SK-N-SH treated with all-trans-retinoic acid at 6 μM for 48 hours (cell line): ENCODE measurements around the gene SLC25A26.

Experiments
- ATAC-seq: fragments of 200-7000 bp; cut with Tn5 transposase; 3 replicates; pipeline ENCODE4 v1.9.1; 2020; ENCODE audit warnings: mild to moderate bottlenecking, moderate library complexity
- ARNTL ChIP-seq: fragments of 450-650 bp; formaldehyde crosslinking; IDR thresholded peaks from 2 replicates; pipeline ENCODE4 v1.5.0; 2020; ENCODE audit warnings: low read depth, mild to moderate bottlenecking, moderate library complexity, borderline replicate concordance
- CSDC2 ChIP-seq: fragments of 250-450 bp; sonication (Bioruptor Pico); IDR thresholded peaks from 2 replicates; pipeline ENCODE4 v1.5.0; 2020; ENCODE audit warnings: mild to moderate bottlenecking, moderate library complexity
- CSRNP3 ChIP-seq: fragments of 250-450 bp; sonication (Bioruptor Pico); IDR thresholded peaks from 2 replicates; pipeline ENCODE4 v1.5.1; 2021; ENCODE audit warnings: mild to moderate bottlenecking, moderate library complexity
- ESRRG ChIP-seq: fragments of 250-450 bp; sonication (Bioruptor Pico); IDR thresholded peaks from 2 replicates; pipeline ENCODE4 v1.6.1; 2021; ENCODE audit warnings: mild to moderate bottlenecking
- ISL1 ChIP-seq: fragments of 250-450 bp; sonication (Bioruptor Pico); IDR thresholded peaks from 2 replicates; pipeline ENCODE4 v2.1.2; 2022; ENCODE audit warnings: mild to moderate bottlenecking, moderate library complexity
- OSR1 ChIP-seq: fragments of 250-450 bp; sonication (Bioruptor Pico); IDR thresholded peaks from 2 replicates; pipeline ENCODE4 v1.8.0; 2022; ENCODE audit warnings: moderate library complexity, mild to moderate bottlenecking, inconsistent platforms
- PATZ1 ChIP-seq: fragments of 250-450 bp; sonication (Bioruptor Pico); IDR thresholded peaks from 2 replicates; pipeline ENCODE4 v1.8.0; 2020; ENCODE audit warnings: mild to moderate bottlenecking, moderate library complexity, borderline replicate concordance
- POU6F1 ChIP-seq: fragments of 250-450 bp; sonication (Bioruptor Pico); IDR thresholded peaks from 2 replicates; pipeline ENCODE4 v1.8.0; 2021; ENCODE audit warnings: low read depth, mild to moderate bottlenecking, moderate library complexity, borderline replicate concordance
- PPARA ChIP-seq: fragments of 250-450 bp; sonication (Bioruptor Pico); IDR thresholded peaks from 2 replicates; pipeline ENCODE4 v1.5.0; 2020; ENCODE audit warnings: mild to moderate bottlenecking, borderline replicate concordance
- RARB ChIP-seq: fragments of 250-450 bp; sonication (Bioruptor Pico); IDR thresholded peaks from 2 replicates; pipeline ENCODE4 v1.8.0; 2021; ENCODE audit warnings: mild to moderate bottlenecking, moderate library complexity
- SNAI2 ChIP-seq: fragments of 250-450 bp; sonication (Bioruptor Pico); IDR thresholded peaks from 2 replicates; pipeline ENCODE4 v1.5.0; 2020; ENCODE audit warnings: mild to moderate bottlenecking, moderate library complexity
- TOX ChIP-seq: fragments of 250-450 bp; sonication (Bioruptor Pico); IDR thresholded peaks from 2 replicates; pipeline ENCODE4 v1.8.0; 2021; ENCODE audit warnings: mild to moderate bottlenecking, moderate library complexity, borderline replicate concordance
- TSHZ2 ChIP-seq: fragments of 250-450 bp; sonication (Bioruptor Pico); IDR thresholded peaks from 2 replicates; pipeline ENCODE4 v1.5.0; 2020; ENCODE audit warnings: mild to moderate bottlenecking, moderate library complexity
- ZC3H10 ChIP-seq: fragments of 250-450 bp; sonication (Bioruptor Pico); IDR thresholded peaks from 2 replicates; pipeline ENCODE4 v1.5.1; 2021; ENCODE audit warnings: mild to moderate bottlenecking, moderate library complexity
- ZFP3 ChIP-seq: fragments of 250-450 bp; sonication (Bioruptor Pico); IDR thresholded peaks from 2 replicates; pipeline ENCODE4 v1.5.0; 2020; ENCODE audit warnings: mild to moderate bottlenecking, moderate library complexity
- ZFP30 ChIP-seq: fragments of 450-650 bp; formaldehyde crosslinking; IDR thresholded peaks from 2 replicates; pipeline ENCODE4 v1.5.0; 2022; ENCODE audit warnings: mild to moderate bottlenecking, moderate library complexity
- ZNF565 ChIP-seq: fragments of 450-650 bp; formaldehyde crosslinking; conservative IDR thresholded peaks from 2 replicates; pipeline ENCODE4 v1.5.0; 2020; ENCODE audit warnings: low read depth, mild to moderate bottlenecking, moderate library complexity
- ZNF70 ChIP-seq: fragments of 450-650 bp; formaldehyde crosslinking; IDR thresholded peaks from 2 replicates; pipeline ENCODE4 v1.5.0; 2020; ENCODE audit warnings: mild to moderate bottlenecking, moderate library complexity
- ZNF8 ChIP-seq: fragments of 450-650 bp; formaldehyde crosslinking; IDR thresholded peaks from 2 replicates; pipeline ENCODE4 v1.5.0; 2020; ENCODE audit warnings: mild to moderate bottlenecking, moderate library complexity

The SLC25A26 gene

GRCh38 chr3:66350601-66351000 lies 129.8 kb downstream of the SLC25A26 start:
- no peak for ATAC-seq
- no peak for TF ChIP-seq SNAI2 (CRISPR knock-in tag)
- no peak for TF ChIP-seq ZNF565 (CRISPR knock-in tag)
- no peak for TF ChIP-seq ISL1 (CRISPR knock-in tag)
- TF ChIP-seq ZFP3 (CRISPR knock-in tag): no peak
- TF ChIP-seq ZNF8 (CRISPR knock-in tag): no peak
- no peak for TF ChIP-seq PATZ1 (CRISPR knock-in tag)
- no peak for TF ChIP-seq RARB (CRISPR knock-in tag)
- TF ChIP-seq ZC3H10 (CRISPR knock-in tag): no peak
- TF ChIP-seq POU6F1 (CRISPR knock-in tag): no peak
- TF ChIP-seq OSR1: no peak
- TF ChIP-seq ESRRG: no peak
- TF ChIP-seq ZNF70 (CRISPR knock-in tag): no peak
- no peak for TF ChIP-seq ZFP30 (CRISPR knock-in tag)
- no peak for TF ChIP-seq ARNTL (CRISPR knock-in tag)
- no peak for TF ChIP-seq TSHZ2 (CRISPR knock-in tag)
- TF ChIP-seq TOX (CRISPR knock-in tag): no peak

- ATAC-seq: no peak
- TF ChIP-seq ISL1 (CRISPR knock-in tag) (no peak), POU6F1 (CRISPR knock-in tag) (no peak), PATZ1 (CRISPR knock-in tag) (no peak), CSRNP3 (CRISPR knock-in tag) (no peak), ZFP30 (CRISPR knock-in tag) (no peak), ZFP3 (CRISPR knock-in tag) (no peak), PPARA (CRISPR knock-in tag) (no peak), OSR1 (no peak), CSDC2 (CRISPR knock-in tag) (no peak), ARNTL (CRISPR knock-in tag) (no peak), ZNF565 (CRISPR knock-in tag) (no peak), ZNF70 (CRISPR knock-in tag) (no peak), ZC3H10 (CRISPR knock-in tag) (no peak), TSHZ2 (CRISPR knock-in tag) (no peak)
- TF ChIP-seq, all 23 proteins: peak for 0
Measured at GRCh38 chr3:66353039-66353438, 132.2 kb downstream of the SLC25A26 start.
